Neural crest cell (in vitro differentiated cells): ENCODE measurements around the gene LYL1. TPM values are rescaled to one million over a fixed set of nuclear protein-coding genes. Genes with fewer than 3 reads are reported as not detected.

Experiments
- DNase-seq: peaks from one replicate; pipeline ENCODE4 v3.0.0; 2021; ENCODE audit warnings: low read depth, mixed read lengths, low spot score
- H3K27ac Mint-ChIP-seq: one replicate; pipeline ENCODE4 v1.8.0; 2021; ENCODE audit warnings: mild to moderate bottlenecking, mixed read lengths; ENCODE audit not compliant: unreplicated experiment
- H3K27me3 Mint-ChIP-seq: 2 replicates; pipeline ENCODE4 v1.8.0; 2021; ENCODE audit warnings: low read depth, mild to moderate bottlenecking, mixed read lengths
- H3K36me3 Mint-ChIP-seq: 2 replicates; pipeline ENCODE4 v1.8.0; 2021; ENCODE audit warnings: low read depth, mild to moderate bottlenecking, mixed read lengths
- H3K4me1 Mint-ChIP-seq: 2 replicates; pipeline ENCODE4 v1.8.0; 2021; ENCODE audit warnings: mixed read lengths
- H3K4me3 Mint-ChIP-seq: one replicate; pipeline ENCODE4 v1.8.0; 2021; ENCODE audit warnings: mild to moderate bottlenecking, mixed read lengths
- H3K9me3 Mint-ChIP-seq: 2 replicates; pipeline ENCODE4 v1.8.0; 2021; ENCODE audit warnings: mixed read lengths
- CTCF ChIP-seq: fragments of 200-600 bp; sonication (generic); conservative IDR thresholded peaks from 2 replicates; pipeline ENCODE4 v1.5.0; 2021; ENCODE audit warnings: antibody characterized with exemption, mild to moderate bottlenecking
- total RNA-seq: library from RNA; stranded (reverse); gene quantifications from 2 replicates; pipeline ENCODE4 v1.2.1, GENCODE V29; 2021

The LYL1 gene
- total RNA-seq, 1 donor from 2014 or later: 0.30 TPM

DNA sequence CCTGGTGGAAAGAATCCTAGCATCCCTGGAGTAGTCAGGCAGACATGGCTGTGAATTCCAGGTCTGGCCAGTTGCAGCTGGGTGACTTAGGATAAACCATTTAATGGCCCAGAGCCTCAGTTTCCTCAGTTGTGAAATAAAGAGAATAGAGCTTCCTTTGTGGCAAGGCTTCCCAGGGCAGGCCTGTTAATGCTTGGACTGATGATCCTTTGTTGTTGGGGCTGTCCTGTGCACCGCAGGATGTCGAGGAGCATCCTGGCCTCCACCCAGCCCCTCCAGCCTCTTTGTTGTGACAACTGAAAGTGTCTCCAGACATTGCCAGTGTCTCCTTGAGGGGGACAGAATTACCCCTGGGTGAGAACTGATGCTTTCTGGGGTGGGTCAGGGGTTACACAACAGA, 16.3 kb downstream of the LYL1 start:
- Mint-ChIP-seq H3K36me3 (no peaks in the 10 kb centered on the region), H3K27ac (no peak overlapping the region), H3K4me3 (no peak overlapping the region), H3K27me3 (peaks cover 92% of the 10 kb centered on the region), H3K9me3 (no peaks in the 10 kb centered on the region), H3K4me1 (peaks cover 4% of the 10 kb centered on the region)
- no peak for TF ChIP-seq CTCF
- DNase-seq: no peak

GRCh38 chr19:13085666-13086065, 17.0 kb downstream of the LYL1 start:
- Mint-ChIP-seq H3K4me1 (peaks cover 4% of the 10 kb centered on the region), H3K27me3 (peaks cover 91% of the 10 kb centered on the region), H3K36me3 (no peaks in the 10 kb centered on the region), H3K4me3 (no peak overlapping the region), H3K9me3 (no peaks in the 10 kb centered on the region), H3K27ac (no peak overlapping the region)
- TF ChIP-seq CTCF: no peak
- no peak for DNase-seq

GRCh38 chr19:13083627-13084026, 19.0 kb downstream of the LYL1 start:
- Mint-ChIP-seq H3K9me3 (no peaks in the 10 kb centered on the region), H3K27ac (no peak overlapping the region), H3K4me1 (peaks cover 4% of the 10 kb centered on the region), H3K4me3 (no peak overlapping the region), H3K27me3 (peaks cover 93% of the 10 kb centered on the region), H3K36me3 (no peaks in the 10 kb centered on the region)
- TF ChIP-seq CTCF: no peak
- DNase-seq: no peak

- H3K4me3 Mint-ChIP-seq: no peak overlapping the region
These were observed 19.7 kb downstream of the LYL1 start for GRCh38 chr19:13083008-13083404.

GRCh38 chr19:13082192-13083007, 20.3 kb downstream of the LYL1 start:
- DNase-seq: no peak
- peaks cover 93% of the 10 kb centered on the region for H3K27me3 Mint-ChIP-seq
- no peaks in the 10 kb centered on the region for H3K9me3 Mint-ChIP-seq
- H3K36me3 Mint-ChIP-seq: no peaks in the 10 kb centered on the region
- TF ChIP-seq CTCF: peak; percentile 34
- no peak overlapping the region for H3K27ac Mint-ChIP-seq
- H3K4me3 Mint-ChIP-seq: no peak overlapping the region
- H3K4me1 Mint-ChIP-seq: peaks cover 4% of the 10 kb centered on the region

More at GRCh38 chr19:13083008-13083404, 19.7 kb downstream of the LYL1 start:
- no peaks in the 10 kb centered on the region for H3K9me3 Mint-ChIP-seq
- H3K27ac Mint-ChIP-seq: no peak overlapping the region
- peaks cover 92% of the 10 kb centered on the region for H3K27me3 Mint-ChIP-seq
- peaks cover 4% of the 10 kb centered on the region for H3K4me1 Mint-ChIP-seq
- DNase-seq: no peak
- no peaks in the 10 kb centered on the region for H3K36me3 Mint-ChIP-seq
- TF ChIP-seq CTCF: no peak
